Neural cell (in vitro differentiated cells): ENCODE measurements around the gene ZNF680. TPM values are rescaled to one million over a fixed set of nuclear protein-coding genes. Genes with fewer than 3 reads are reported as not detected.

ENCODE experiments used
- H2AFZ ChIP-seq: fragments of 200-600, 300-800 bp; sonication (generic), shearing (Covaris generic); 2 replicates; pipeline ENCODE4 v1.6.0; 2014; ENCODE audit warnings: low read depth, mild to moderate bottlenecking, antibody characterized with exemption, low read length, moderate library complexity
- H3F3A ChIP-seq: fragments of 200-600 bp; shearing (Covaris generic); 2 replicates; pipeline ENCODE4 v1.6.1; 2016; ENCODE audit warnings: mild to moderate bottlenecking, moderate library complexity, mixed read lengths, antibody characterized with exemption, low read length; ENCODE audit not compliant: insufficient read depth, poor library complexity, severe bottlenecking
- H3K27ac ChIP-seq: fragments of 200-600, 300-800 bp; sonication (generic), shearing (Covaris generic); 2 replicates; pipeline ENCODE4 v1.5.1; 2014; ENCODE audit warnings: mild to moderate bottlenecking, low read length, moderate library complexity
- H3K27me3 ChIP-seq: fragments of 300-800, 200-600 bp; sonication (generic), shearing (Covaris generic); 2 replicates; pipeline ENCODE4 v1.6.0; 2014; ENCODE audit warnings: mild to moderate bottlenecking, low read depth, low read length, moderate library complexity; ENCODE audit not compliant: insufficient read depth
- H3K36me3 ChIP-seq: fragments of 300-800, 200-600 bp; sonication (generic), shearing (Covaris generic); 2 replicates; pipeline ENCODE4 v1.5.1; 2014; ENCODE audit warnings: mild to moderate bottlenecking, antibody characterized with exemption, low read length, moderate library complexity; ENCODE audit not compliant: insufficient read depth
- H3K4me2 ChIP-seq: fragments of 300-800, 200-600 bp; sonication (generic), shearing (Covaris generic); 2 replicates; pipeline ENCODE4 v1.6.0; 2014; ENCODE audit warnings: mild to moderate bottlenecking, low read length
- H3K4me3 ChIP-seq: fragments of 300-800, 200-600 bp; sonication (generic), shearing (Covaris generic); 2 replicates; pipeline ENCODE4 v1.5.1; 2014; ENCODE audit warnings: mild to moderate bottlenecking, low read length, moderate library complexity
- H3K79me2 ChIP-seq: fragments of 200-600 bp; shearing (Covaris generic); replicated peaks from 2 replicates; pipeline ENCODE4 v1.6.0; 2014; ENCODE audit warnings: mild to moderate bottlenecking, low read length, moderate library complexity; ENCODE audit not compliant: insufficient read depth
- H3K9ac ChIP-seq: fragments of 300-800, 200-600 bp; sonication (generic), shearing (Covaris generic); 2 replicates; pipeline ENCODE4 v1.6.1; 2016; ENCODE audit warnings: mild to moderate bottlenecking, low read length, mixed read lengths
- H3K9me2 ChIP-seq: fragments of 200-600 bp; shearing (Covaris generic); 2 replicates; pipeline ENCODE4 v1.6.1; 2016; ENCODE audit warnings: mild to moderate bottlenecking, low read length, mixed read lengths; ENCODE audit not compliant: insufficient read depth
- H3K9me3 ChIP-seq: fragments of 200-600, 300-800 bp; sonication (generic), shearing (Covaris generic); 2 replicates; pipeline ENCODE4 v1.6.1; 2016; ENCODE audit warnings: mild to moderate bottlenecking, mixed run types, low read length, moderate library complexity, mixed read lengths
- H4K20me1 ChIP-seq: fragments of 200-600 bp; shearing (Covaris generic); 2 replicates; pipeline ENCODE4 v1.6.1; 2016; ENCODE audit warnings: mild to moderate bottlenecking, mixed run types; ENCODE audit not compliant: insufficient read depth
- EP300 ChIP-seq: fragments of 450-650 bp; conservative IDR thresholded peaks from 2 replicates; pipeline ENCODE4 v1.6.1; 2014; ENCODE audit warnings: antibody characterized with exemption, mild to moderate bottlenecking, moderate library complexity; ENCODE audit not compliant: poor library complexity, severe bottlenecking
- EZH2 ChIP-seq: fragments of 200-600, 300-800 bp; shearing (Covaris generic), sonication (generic); IDR thresholded peaks from 2 replicates; pipeline ENCODE4 v1.6.1; 2014; ENCODE audit warnings: antibody characterized with exemption, low read length, borderline replicate concordance, mild to moderate bottlenecking; ENCODE audit not compliant: insufficient read depth, poor library complexity, severe bottlenecking
- MXI1 ChIP-seq: fragments of 450-650 bp; conservative IDR thresholded peaks from 2 replicates; pipeline ENCODE4 v1.6.1; 2014; ENCODE audit warnings: antibody characterized with exemption, mild to moderate bottlenecking; ENCODE audit not compliant: poor library complexity, severe bottlenecking
- POLR2AphosphoS5 ChIP-seq: IDR thresholded peaks from 2 replicates; pipeline ENCODE4 v1.6.1; 2012
- RAD21 ChIP-seq: fragments of 450-650 bp; conservative IDR thresholded peaks from 2 replicates; pipeline ENCODE4 v1.6.1; 2014; ENCODE audit warnings: antibody characterized with exemption, mild to moderate bottlenecking, moderate library complexity
- REST ChIP-seq: IDR thresholded peaks from 2 replicates; pipeline ENCODE4 v1.6.1; 2012; ENCODE audit warnings: borderline replicate concordance
- SMC3 ChIP-seq: fragments of 450-650 bp; conservative IDR thresholded peaks from 2 replicates; pipeline ENCODE4 v1.6.1; 2014; ENCODE audit warnings: antibody characterized with exemption, mild to moderate bottlenecking, moderate library complexity; ENCODE audit not compliant: poor library complexity
- TAF1 ChIP-seq: IDR thresholded peaks from 2 replicates; pipeline ENCODE4 v1.6.1; 2012; ENCODE audit warnings: low read depth
- polyA plus RNA-seq: library from polyadenylated mRNA; depleted of rRNA; stranded (reverse); fragments of >200 nt; gene quantifications from 2 replicates; pipeline ENCODE4 v1.2.3, GENCODE V29; 2014
- TF ChIP-seq, protein P1 (sequence below): fragments of 450-650 bp; IDR thresholded peaks from 2 replicates; pipeline ENCODE4 v1.5.1; 2014; ENCODE audit warnings: antibody characterized with exemption, mild to moderate bottlenecking, moderate library complexity; ENCODE audit not compliant: poor library complexity, severe bottlenecking

Gene ZNF680
- polyA plus RNA-seq, 1 donor from 2014 or later = 0.32 TPM

GRCh38 chr7:64606385-64606784 is 43.5 kb upstream of the ZNF680 start:
- peaks cover 1% of the 10 kb centered on the region for H3K9me3 ChIP-seq

DNA sequence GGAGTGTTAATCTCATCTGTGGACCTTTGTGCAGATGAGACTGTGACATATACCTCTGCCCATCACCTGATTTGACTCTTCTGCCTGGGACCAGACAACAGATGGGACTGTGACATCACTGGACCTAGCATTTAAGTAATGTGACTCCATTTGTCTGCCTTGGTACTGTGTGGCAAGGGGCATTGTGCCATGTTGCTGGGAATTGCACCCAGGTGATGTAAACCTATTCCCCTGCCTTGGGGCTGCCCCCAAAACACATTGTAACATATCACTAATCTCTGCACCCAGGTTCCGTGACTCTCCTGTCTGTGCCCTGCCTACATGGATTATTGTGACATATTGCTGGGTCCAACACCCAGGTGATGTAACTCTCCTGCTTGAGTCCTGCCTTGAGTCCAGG is 40.4 kb upstream of the ZNF680 start:
- Histone ChIP-seq H4K20me1 (no peaks in the 10 kb centered on the region), H3K4me3 (no peak overlapping the region), H3K9ac (no peak overlapping the region), H3K79me2 (no peaks in the 10 kb centered on the region), H3K36me3 (no peaks in the 10 kb centered on the region), H3F3A (no peaks in the 10 kb centered on the region), H2AFZ (no peak overlapping the region), H3K4me2 (no peak overlapping the region), H3K9me3 (peaks cover 8% of the 10 kb centered on the region), H3K27me3 (no peaks in the 10 kb centered on the region), H3K27ac (no peak overlapping the region), H3K9me2 (no peaks in the 10 kb centered on the region)
- TF ChIP-seq MXI1 (no peak), EZH2 (no peak)

More at GRCh38 chr7:64606385-64606784, 43.5 kb upstream of the ZNF680 start:
- TF ChIP-seq EP300 (no peak), POLR2AphosphoS5 (no peak), RAD21 (no peak), MXI1 (no peak), TAF1 (no peak), REST (no peak), SMC3 (no peak), EZH2 (no peak)
- TF ChIP-seq, protein P1, sequence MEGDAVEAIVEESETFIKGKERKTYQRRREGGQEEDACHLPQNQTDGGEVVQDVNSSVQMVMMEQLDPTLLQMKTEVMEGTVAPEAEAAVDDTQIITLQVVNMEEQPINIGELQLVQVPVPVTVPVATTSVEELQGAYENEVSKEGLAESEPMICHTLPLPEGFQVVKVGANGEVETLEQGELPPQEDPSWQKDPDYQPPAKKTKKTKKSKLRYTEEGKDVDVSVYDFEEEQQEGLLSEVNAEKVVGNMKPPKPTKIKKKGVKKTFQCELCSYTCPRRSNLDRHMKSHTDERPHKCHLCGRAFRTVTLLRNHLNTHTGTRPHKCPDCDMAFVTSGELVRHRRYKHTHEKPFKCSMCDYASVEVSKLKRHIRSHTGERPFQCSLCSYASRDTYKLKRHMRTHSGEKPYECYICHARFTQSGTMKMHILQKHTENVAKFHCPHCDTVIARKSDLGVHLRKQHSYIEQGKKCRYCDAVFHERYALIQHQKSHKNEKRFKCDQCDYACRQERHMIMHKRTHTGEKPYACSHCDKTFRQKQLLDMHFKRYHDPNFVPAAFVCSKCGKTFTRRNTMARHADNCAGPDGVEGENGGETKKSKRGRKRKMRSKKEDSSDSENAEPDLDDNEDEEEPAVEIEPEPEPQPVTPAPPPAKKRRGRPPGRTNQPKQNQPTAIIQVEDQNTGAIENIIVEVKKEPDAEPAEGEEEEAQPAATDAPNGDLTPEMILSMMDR = no peak
- Histone ChIP-seq H3K9me2 (no peaks in the 10 kb centered on the region), H3K4me2 (no peak overlapping the region), H3K79me2 (no peaks in the 10 kb centered on the region), H3F3A (no peaks in the 10 kb centered on the region), H3K36me3 (no peaks in the 10 kb centered on the region), H3K9ac (no peak overlapping the region), H3K27me3 (no peaks in the 10 kb centered on the region), H3K27ac (no peak overlapping the region), H3K4me3 (no peak overlapping the region), H2AFZ (no peak overlapping the region), H4K20me1 (no peaks in the 10 kb centered on the region)

- no peaks in the 10 kb centered on the region for H3K9me2 ChIP-seq
- H3K36me3 ChIP-seq = no peaks in the 10 kb centered on the region
- no peak overlapping the region for H3K4me3 ChIP-seq
- no peak overlapping the region for H3K9ac ChIP-seq
- TF ChIP-seq TAF1 = no peak
- no peak for TF ChIP-seq REST
- TF ChIP-seq MXI1 = no peak
- TF ChIP-seq, protein P1 = no peak
- no peak for TF ChIP-seq EZH2
- TF ChIP-seq RAD21 = no peak
- no peak for TF ChIP-seq EP300
- TF ChIP-seq SMC3 = no peak
- TF ChIP-seq POLR2AphosphoS5 = no peak
- no peaks in the 10 kb centered on the region for H3K79me2 ChIP-seq
- no peaks in the 10 kb centered on the region for H3F3A ChIP-seq
- no peak overlapping the region for H2AFZ ChIP-seq
- H3K27me3 ChIP-seq = no peaks in the 10 kb centered on the region
- no peaks in the 10 kb centered on the region for H4K20me1 ChIP-seq
- H3K9me3 ChIP-seq = peaks cover 8% of the 10 kb centered on the region
- H3K27ac ChIP-seq = no peak overlapping the region
- no peak overlapping the region for H3K4me2 ChIP-seq
Observed at GRCh38 chr7:64602518-64602917, 39.6 kb upstream of the ZNF680 start.
